GM12878 (cell line): Measurements from ENCODE around the gene TASOR2. TPM values are rescaled to one million over a fixed set of nuclear protein-coding genes. Genes with fewer than 3 reads are reported as not detected.

Experiments used
- ATAC-seq: fragments of 200-7000 bp; cut with Tn5 transposase; 3 replicates; pipeline ENCODE4 v1.9.1; 2020; ENCODE audit warnings: mild to moderate bottlenecking, moderate library complexity
- BruUV-seq: library from RNA; stranded (reverse); fragments of 400-500 nt; replicated peaks from 2 replicates; lab custom pipeline; 2021; lab: Mats Ljungman, UMichigan
- CTCF ChIA-PET: fragments of 300-600 bp; sonication (Branson Sonifier 250); formaldehyde crosslinking; extraction: SDS; loops from one replicate; lab custom pipeline; 2021; ENCODE audit warnings: inconsistent platforms; lab: Yijun Ruan, JAX
- POLR2A ChIA-PET: fragments of 350-600 bp; formaldehyde crosslinking; extraction: SDS; loops from one replicate; lab custom pipeline; 2021; ENCODE audit warnings: inconsistent platforms; lab: Charles Lee
- RAD21 ChIA-PET: fragments of 300-600 bp; sonication (Branson Sonifier 250); formaldehyde crosslinking; loops from one replicate; lab custom pipeline; 2023; ENCODE audit warnings: antibody characterized with exemption; ENCODE audit not compliant: unreplicated experiment; lab: Charles Lee
- SMC1A ChIA-PET: fragments of 300-600 bp; sonication (Branson Sonifier 250); formaldehyde crosslinking; loops from one replicate; lab custom pipeline; 2023; ENCODE audit not compliant: unreplicated experiment, uncharacterized antibody; lab: Charles Lee
- DNase-seq: peaks from one replicate; pipeline ENCODE4 v3.0.0-alpha.2; 2011; ENCODE audit warnings: low read depth, low spot score
- FAIRE-seq: peaks from 3 replicates; lab custom pipeline; 2011; peaks lifted over from hg19 to GRCh38; lab: Jason Lieb, UNC
- H2AFZ ChIP-seq: 2 replicates; pipeline ENCODE4 v1.6.0; 2011; ENCODE audit warnings: low read depth, low read length, control low read depth; ENCODE audit not compliant: control insufficient read depth
- H3K27ac ChIP-seq: 2 replicates; pipeline ENCODE4 v1.5.1; 2011; ENCODE audit warnings: control low read depth; ENCODE audit not compliant: control insufficient read depth, insufficient read depth
- H3K27me3 ChIP-seq, 2 experiments: replicated peaks in 1 of 2; 2 replicates each; pipeline versions ENCODE4 v1.6.0 to v1.6.1; 2011; ENCODE audit warnings: low read length in 1 of 2; ENCODE audit not compliant: control insufficient read depth in 2 of 2, insufficient read depth in 2 of 2
- H3K36me3 ChIP-seq, 2 experiments: 2 replicates each; pipeline ENCODE4 v1.5.1; 2011; ENCODE audit warnings: low read length in 1 of 2; ENCODE audit not compliant: control insufficient read depth in 2 of 2, insufficient read depth in 2 of 2
- H3K4me1 ChIP-seq: 2 replicates; pipeline ENCODE4 v1.6.1; 2011; ENCODE audit warnings: mild to moderate bottlenecking, low read length, moderate library complexity, mixed read lengths; ENCODE audit not compliant: control insufficient read depth, insufficient read depth
- H3K4me2 ChIP-seq: 2 replicates; pipeline ENCODE4 v1.6.0; 2011; ENCODE audit warnings: control low read depth; ENCODE audit not compliant: control insufficient read depth, insufficient read depth
- H3K4me3 ChIP-seq: fragments of 200-600 bp; sonication (generic); 2 replicates; pipeline ENCODE4 v1.5.1; 2016
- H3K79me2 ChIP-seq: 2 replicates; pipeline ENCODE4 v1.6.0; 2011; ENCODE audit warnings: low read length; ENCODE audit not compliant: control insufficient read depth, insufficient read depth
- H3K9ac ChIP-seq: 2 replicates; pipeline ENCODE4 v1.8.0; 2011; ENCODE audit warnings: low read length, control low read depth, mixed read lengths; ENCODE audit not compliant: control insufficient read depth, insufficient read depth
- H3K9me3 ChIP-seq: replicated peaks from 3 replicates; pipeline ENCODE4 v1.5.1; 2011; ENCODE audit warnings: mild to moderate bottlenecking, low read length; ENCODE audit not compliant: control insufficient read depth, insufficient read depth
- H4K20me1 ChIP-seq: 2 replicates; pipeline ENCODE4 v1.6.0; 2011; ENCODE audit not compliant: control insufficient read depth, insufficient read depth
- FOXM1 ChIP-seq: IDR thresholded peaks from 2 replicates; pipeline ENCODE4 v1.6.1; 2012; ENCODE audit warnings: low read depth, mild to moderate bottlenecking, inconsistent platforms, low read length, moderate library complexity
- NFYB ChIP-seq: IDR thresholded peaks from 2 replicates; pipeline ENCODE4 v1.6.1; 2011; ENCODE audit warnings: low read depth, mild to moderate bottlenecking, low read length, improper control_type of control experiment, moderate library complexity; ENCODE audit not compliant: insufficient read depth
- PAX8 ChIP-seq: fragments of 450-650 bp; IDR thresholded peaks from 2 replicates; pipeline ENCODE4 v1.6.1; 2017; ENCODE audit warnings: mild to moderate bottlenecking, moderate library complexity
- SRF ChIP-seq, 2 experiments: IDR thresholded peaks; 2 replicates each; pipeline ENCODE4 v1.6.1; 2011; ENCODE audit warnings: low read depth in 2 of 2, low read length in 2 of 2, mild to moderate bottlenecking in 1 of 2, moderate library complexity in 1 of 2
- ZNF207 ChIP-seq: fragments of 450-650 bp; IDR thresholded peaks from 2 replicates; pipeline ENCODE4 v1.6.1; 2014; ENCODE audit warnings: antibody characterized with exemption, mild to moderate bottlenecking, borderline replicate concordance
- ZNF217 ChIP-seq: fragments of 450-650 bp; IDR thresholded peaks from 2 replicates; pipeline ENCODE4 v1.6.1; 2017; ENCODE audit warnings: antibody characterized with exemption, mild to moderate bottlenecking
- WGBS: methylation state at CpG from one replicate; pipeline ENCODE4 v1.1.6; 2016; ENCODE audit warnings: low lambda C conversion rate; ENCODE audit not compliant: insufficient replicate concordance, insufficient coverage; ENCODE audit errors: missing lambda C conversion rate; 5-methylcytosine and 5-hydroxymethylcytosine counted together
- in situ Hi-C: fragments of 300-500 bp; cut with MboI; formaldehyde crosslinking; loops from 9 replicates; pipeline ENCODE4 v1.14.3; 2018; ENCODE audit warnings: mixed read lengths
- intact Hi-C: fragments of 100-400 bp; cut with micrococcal nuclease; formaldehyde crosslinking; loops from one replicate; pipeline ENCODE4 v1.14.2; 2022; ENCODE audit not compliant: unreplicated experiment
- polyA plus RNA-seq, 11 experiments: library from polyadenylated mRNA; depleted of rRNA in 4 of 11; unstranded in 6 of 11; stranded (reverse) in 5 of 11; fragments of >200 nt; fragmentation: Nextera tagmentation in 4 of 11; fragmentation: Illumina TruSeq in 1 of 11; extraction: Ambion mirVana in 4 of 11; extraction: Trizol in 1 of 11; gene quantifications; 1 replicate in 1 of 11; 2 replicates in 10 of 11; pipeline versions ENCODE4 v1.2.1 to v1.2.3, GENCODE V29; 2011 to 2016; ENCODE audit warnings: inconsistent platforms in 2 of 11, missing spikeins in 2 of 11, low read depth in 1 of 11
- total RNA-seq, 4 experiments: library from RNA; depleted of rRNA in 3 of 4; stranded (reverse); fragments of >200 nt in 3 of 4; fragmentation: Illumina TruSeq in 1 of 4; extraction: Trizol in 1 of 4; gene quantifications; 2 replicates each; pipeline versions ENCODE4 v1.2.1 to v1.2.3, GENCODE V29; 2013 to 2021
- TF ChIP-seq, protein P1 (sequence below): fragments of 450-650 bp; IDR thresholded peaks from 2 replicates; pipeline ENCODE4 v1.6.1; 2014; ENCODE audit warnings: mild to moderate bottlenecking
- TF ChIP-seq, protein P2 (sequence below): fragments of 450-650 bp; IDR thresholded peaks from 2 replicates; pipeline ENCODE4 v1.6.1; 2016; ENCODE audit warnings: mild to moderate bottlenecking
- TF ChIP-seq, protein P3 (sequence below): fragments of 150-350 bp; IDR thresholded peaks from 2 replicates; pipeline ENCODE4 v1.6.1; 2014; ENCODE audit warnings: mild to moderate bottlenecking, low read depth, low read length
- TF ChIP-seq, protein P4 (sequence below): IDR thresholded peaks from 2 replicates; pipeline ENCODE4 v1.6.1; 2012; ENCODE audit warnings: low read depth, low read length, improper control_type of control experiment

The TASOR2 gene
- total and polyA plus RNA-seq, 10 of the 15 experiments (the other 5 are each of a cell fraction or from before 2014, with no cell fraction given), result 8.2 to 54.7 (median 31.0) TPM

DNA sequence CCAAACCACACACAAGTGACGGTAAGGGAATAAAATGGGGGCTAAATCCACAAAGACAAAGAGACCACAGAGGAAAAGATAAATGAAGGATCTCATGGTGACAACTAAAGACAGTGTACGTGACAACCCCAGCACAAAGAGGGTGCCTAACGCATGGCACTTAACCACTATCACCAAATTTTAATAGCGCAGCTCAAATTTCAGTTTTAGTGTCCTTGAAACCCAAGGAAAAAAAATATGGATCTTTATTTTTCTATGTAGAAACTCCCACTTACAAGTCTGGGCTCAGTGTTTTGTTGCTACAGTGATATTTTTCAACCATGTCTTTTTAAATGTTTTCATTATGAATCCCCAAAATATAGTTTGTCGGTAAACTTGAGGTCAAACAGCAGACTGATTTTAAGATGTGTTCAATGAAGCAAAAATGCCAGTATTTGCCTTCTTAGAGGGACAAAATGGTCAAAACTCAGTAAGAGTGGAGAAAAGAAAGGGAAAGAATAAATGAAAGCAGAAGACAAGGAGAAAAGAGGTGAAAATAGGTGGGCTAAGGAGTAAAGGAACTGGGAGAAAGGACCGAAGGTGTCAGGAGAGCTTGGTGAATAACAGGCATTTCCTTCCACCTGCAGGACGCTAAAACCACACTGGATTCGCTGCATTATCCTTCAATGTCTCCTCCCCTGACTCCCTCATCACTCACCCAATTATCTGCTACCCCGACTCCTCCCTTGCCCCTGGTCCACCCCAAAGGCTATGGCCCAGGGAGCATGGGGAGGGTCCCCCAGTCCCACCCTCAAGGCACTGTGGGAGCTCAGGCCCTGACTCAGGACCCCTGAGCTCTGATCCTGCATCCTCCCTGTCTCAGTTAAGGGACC is 21.7 kb upstream of the TASOR2 start:
- intact Hi-C loops, result no loop called here
- H3K4me1 ChIP-seq, result peaks cover 19% of the 10 kb centered on the region

DNA sequence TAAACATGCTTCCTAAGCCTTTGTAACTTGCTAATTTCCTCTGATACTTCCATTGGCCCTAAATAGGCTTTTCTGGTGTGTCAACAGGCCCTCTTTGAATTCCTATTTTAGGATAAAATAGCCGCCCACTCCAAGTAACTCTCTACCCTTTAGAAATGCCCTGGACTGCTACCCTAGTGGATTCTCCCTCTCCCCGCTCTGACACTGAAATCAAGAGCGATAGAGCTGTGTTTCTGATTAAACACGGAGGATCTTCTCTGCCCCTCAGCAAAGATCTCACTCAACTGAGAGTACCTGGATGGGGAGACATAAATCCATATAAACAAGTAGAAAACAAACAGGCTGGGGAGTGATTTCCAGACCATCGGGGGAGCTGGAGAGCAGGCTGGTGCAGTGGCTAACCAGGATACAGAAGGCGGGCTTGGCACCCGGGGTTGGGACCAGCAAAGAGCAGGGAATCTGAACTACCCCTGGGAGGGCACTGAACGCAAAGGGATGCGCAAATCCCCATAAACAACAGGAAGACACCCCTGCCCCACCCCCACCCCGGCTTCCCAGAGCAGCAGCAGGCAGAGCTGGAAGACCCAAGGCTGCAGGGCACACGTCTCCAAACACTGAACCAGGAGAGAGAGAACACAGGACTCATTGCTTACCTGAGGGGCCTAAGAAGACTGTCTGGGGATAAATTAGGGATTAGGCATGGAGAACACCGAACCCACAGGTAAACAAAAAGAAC is 20.8 kb upstream of the TASOR2 start:
- DNase-seq (no peak), ATAC-seq (no peak), FAIRE-seq (no peak)
- no peak overlapping the region for H3K4me3 ChIP-seq
- no peaks in the 10 kb centered on the region for H3K79me2 ChIP-seq
- no TSS peak for BruUV-seq
- H2AFZ ChIP-seq, result no peak overlapping the region
- ChIA-PET CTCF (no interaction called here), SMC1A (interaction anchor here (1.7 kb wide), 1 partner anchor 19 kb away, joined by 3 read pairs; no protein-coding TSS in a partner anchor), POLR2A (no interaction called here), RAD21 (no interaction called here)
- no peaks in the 10 kb centered on the region for H3K36me3 ChIP-seq
- H3K4me1 ChIP-seq, result peaks cover 19% of the 10 kb centered on the region
- in situ Hi-C loops, result no loop called here
- no peaks in the 10 kb centered on the region for H4K20me1 ChIP-seq
- H3K9ac ChIP-seq, result no peak overlapping the region
- H3K27me3 ChIP-seq, result peaks cover 9 to 18% of the 10 kb centered on the region in 2 experiments
- intact Hi-C loops, result no loop called here
- H3K4me2 ChIP-seq, result no peak overlapping the region
- H3K9me3 ChIP-seq, result no peaks in the 10 kb centered on the region
- WGBS, result 46% methylated on average over 12 of the region's 12 CpGs
- no peak overlapping the region for H3K27ac ChIP-seq
- TF ChIP-seq, protein P1, sequence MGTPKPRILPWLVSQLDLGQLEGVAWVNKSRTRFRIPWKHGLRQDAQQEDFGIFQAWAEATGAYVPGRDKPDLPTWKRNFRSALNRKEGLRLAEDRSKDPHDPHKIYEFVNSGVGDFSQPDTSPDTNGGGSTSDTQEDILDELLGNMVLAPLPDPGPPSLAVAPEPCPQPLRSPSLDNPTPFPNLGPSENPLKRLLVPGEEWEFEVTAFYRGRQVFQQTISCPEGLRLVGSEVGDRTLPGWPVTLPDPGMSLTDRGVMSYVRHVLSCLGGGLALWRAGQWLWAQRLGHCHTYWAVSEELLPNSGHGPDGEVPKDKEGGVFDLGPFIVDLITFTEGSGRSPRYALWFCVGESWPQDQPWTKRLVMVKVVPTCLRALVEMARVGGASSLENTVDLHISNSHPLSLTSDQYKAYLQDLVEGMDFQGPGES, result no peak
- TF ChIP-seq ZNF217 (no peak), NFYB (no peak), PAX8 (no peak), SRF (IDR thresholded peaks at IDR 0.05; ENCODE audit: low read depth in 2 of 2, low read length in 2 of 2) (no peak)
- TF ChIP-seq, protein P2, sequence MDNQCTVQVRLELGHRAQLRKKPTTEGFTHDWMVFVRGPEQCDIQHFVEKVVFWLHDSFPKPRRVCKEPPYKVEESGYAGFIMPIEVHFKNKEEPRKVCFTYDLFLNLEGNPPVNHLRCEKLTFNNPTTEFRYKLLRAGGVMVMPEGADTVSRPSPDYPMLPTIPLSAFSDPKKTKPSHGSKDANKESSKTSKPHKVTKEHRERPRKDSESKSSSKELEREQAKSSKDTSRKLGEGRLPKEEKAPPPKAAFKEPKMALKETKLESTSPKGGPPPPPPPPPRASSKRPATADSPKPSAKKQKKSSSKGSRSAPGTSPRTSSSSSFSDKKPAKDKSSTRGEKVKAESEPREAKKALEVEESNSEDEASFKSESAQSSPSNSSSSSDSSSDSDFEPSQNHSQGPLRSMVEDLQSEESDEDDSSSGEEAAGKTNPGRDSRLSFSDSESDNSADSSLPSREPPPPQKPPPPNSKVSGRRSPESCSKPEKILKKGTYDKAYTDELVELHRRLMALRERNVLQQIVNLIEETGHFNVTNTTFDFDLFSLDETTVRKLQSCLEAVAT, result no peak
- TF ChIP-seq, protein P3, sequence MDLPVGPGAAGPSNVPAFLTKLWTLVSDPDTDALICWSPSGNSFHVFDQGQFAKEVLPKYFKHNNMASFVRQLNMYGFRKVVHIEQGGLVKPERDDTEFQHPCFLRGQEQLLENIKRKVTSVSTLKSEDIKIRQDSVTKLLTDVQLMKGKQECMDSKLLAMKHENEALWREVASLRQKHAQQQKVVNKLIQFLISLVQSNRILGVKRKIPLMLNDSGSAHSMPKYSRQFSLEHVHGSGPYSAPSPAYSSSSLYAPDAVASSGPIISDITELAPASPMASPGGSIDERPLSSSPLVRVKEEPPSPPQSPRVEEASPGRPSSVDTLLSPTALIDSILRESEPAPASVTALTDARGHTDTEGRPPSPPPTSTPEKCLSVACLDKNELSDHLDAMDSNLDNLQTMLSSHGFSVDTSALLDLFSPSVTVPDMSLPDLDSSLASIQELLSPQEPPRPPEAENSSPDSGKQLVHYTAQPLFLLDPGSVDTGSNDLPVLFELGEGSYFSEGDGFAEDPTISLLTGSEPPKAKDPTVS, result no peak
- TF ChIP-seq, protein P4, sequence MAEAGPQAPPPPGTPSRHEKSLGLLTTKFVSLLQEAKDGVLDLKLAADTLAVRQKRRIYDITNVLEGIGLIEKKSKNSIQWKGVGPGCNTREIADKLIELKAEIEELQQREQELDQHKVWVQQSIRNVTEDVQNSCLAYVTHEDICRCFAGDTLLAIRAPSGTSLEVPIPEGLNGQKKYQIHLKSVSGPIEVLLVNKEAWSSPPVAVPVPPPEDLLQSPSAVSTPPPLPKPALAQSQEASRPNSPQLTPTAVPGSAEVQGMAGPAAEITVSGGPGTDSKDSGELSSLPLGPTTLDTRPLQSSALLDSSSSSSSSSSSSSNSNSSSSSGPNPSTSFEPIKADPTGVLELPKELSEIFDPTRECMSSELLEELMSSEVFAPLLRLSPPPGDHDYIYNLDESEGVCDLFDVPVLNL, result no peak

More for the DNA sequence above, 21.7 kb upstream of the TASOR2 start:
- in situ Hi-C loops, result no loop called here
- Histone ChIP-seq H3K36me3 (no peaks in the 10 kb centered on the region), H3K79me2 (no peaks in the 10 kb centered on the region), H3K4me2 (no peak overlapping the region), H3K27ac (no peak overlapping the region), H3K27me3 (peaks cover 9 to 13% of the 10 kb centered on the region in 2 experiments), H3K4me3 (no peak overlapping the region), H2AFZ (no peak overlapping the region), H3K9me3 (no peaks in the 10 kb centered on the region), H4K20me1 (no peaks in the 10 kb centered on the region), H3K9ac (no peak overlapping the region)
- TF ChIP-seq FOXM1 (no peak), ZNF207 (no peak)
- ChIA-PET SMC1A (no interaction called here), CTCF (no interaction called here), RAD21 (no interaction called here), POLR2A (no interaction called here)
- no TSS peak for BruUV-seq
- WGBS, result 21% methylated on average over 9 of the region's 9 CpGs
- FAIRE-seq (peak; percentile 62), ATAC-seq (no peak), DNase-seq (no peak)
